GM19043 (cell line): ENCODE results near the gene LGALS1.

Experiments used
- ATAC-seq: cut with Tn5 transposase; IDR thresholded peaks from one replicate; pipeline ENCODE4 v1.9.1; 2021; ENCODE audit warnings: low read depth; ENCODE audit not compliant: unreplicated experiment

The LGALS1 gene

GRCh38 chr22:37661160-37661924, 14.1 kb upstream of the LGALS1 start:
- no peak for ATAC-seq

GRCh38 chr22:37662039-37662438, 13.4 kb upstream of the LGALS1 start:
- ATAC-seq, result no peak

- no peak for ATAC-seq
These were observed 11.8 kb upstream of the LGALS1 start for GRCh38 chr22:37663521-37664140.

GRCh38 chr22:37664249-37665101, 11.0 kb upstream of the LGALS1 start:
- no peak for ATAC-seq

GRCh38 chr22:37665487-37665886, 9.9 kb upstream of the LGALS1 start:
- no peak for ATAC-seq

- no peak for ATAC-seq
These were observed 5.8 kb upstream of the LGALS1 start for GRCh38 chr22:37669586-37669985.

- no peak for ATAC-seq
These were observed 3.1 kb upstream of the LGALS1 start for GRCh38 chr22:37672206-37672919.

GRCh38 chr22:37672920-37673455, 2.4 kb upstream of the LGALS1 start:
- no peak for ATAC-seq

GRCh38 chr22:37674248-37674647, 1.2 kb upstream of the LGALS1 start:
- no peak for ATAC-seq

- no peak for ATAC-seq
These were observed 697 bp downstream of the LGALS1 start for GRCh38 chr22:37675930-37676735.

- ATAC-seq, result no peak
These were observed 1.5 kb downstream of the LGALS1 start for GRCh38 chr22:37676736-37677492.

GRCh38 chr22:37677493-37677974, 2.1 kb downstream of the LGALS1 start:
- no peak for ATAC-seq

GRCh38 chr22:37678372-37678771, 2.9 kb downstream of the LGALS1 start:
- no peak for ATAC-seq

- no peak for ATAC-seq
These were observed 4.2 kb downstream of the LGALS1 start for GRCh38 chr22:37679670-37680069.

GRCh38 chr22:37680191-37680851, 4.9 kb downstream of the LGALS1 start:
- no peak for ATAC-seq

GRCh38 chr22:37681001-37681424, 5.6 kb downstream of the LGALS1 start:
- no peak for ATAC-seq

GRCh38 chr22:37681556-37682049, 6.2 kb downstream of the LGALS1 start:
- no peak for ATAC-seq
